K562 treated with DMSO at 1 percent for 12 hours (cell line): ENCODE results near the gene PLEKHA8. TPM values are rescaled to one million over a fixed set of nuclear protein-coding genes. Genes with fewer than 3 reads are reported as not detected.

ENCODE experiments used
- total RNA-seq: library from RNA; unstranded; fragments of 300-600 nt; gene quantifications from 2 replicates; pipeline ENCODE4 v1.2.3, GENCODE V29; 2022; ENCODE audit not compliant: insufficient read depth

The PLEKHA8 gene, protein sequence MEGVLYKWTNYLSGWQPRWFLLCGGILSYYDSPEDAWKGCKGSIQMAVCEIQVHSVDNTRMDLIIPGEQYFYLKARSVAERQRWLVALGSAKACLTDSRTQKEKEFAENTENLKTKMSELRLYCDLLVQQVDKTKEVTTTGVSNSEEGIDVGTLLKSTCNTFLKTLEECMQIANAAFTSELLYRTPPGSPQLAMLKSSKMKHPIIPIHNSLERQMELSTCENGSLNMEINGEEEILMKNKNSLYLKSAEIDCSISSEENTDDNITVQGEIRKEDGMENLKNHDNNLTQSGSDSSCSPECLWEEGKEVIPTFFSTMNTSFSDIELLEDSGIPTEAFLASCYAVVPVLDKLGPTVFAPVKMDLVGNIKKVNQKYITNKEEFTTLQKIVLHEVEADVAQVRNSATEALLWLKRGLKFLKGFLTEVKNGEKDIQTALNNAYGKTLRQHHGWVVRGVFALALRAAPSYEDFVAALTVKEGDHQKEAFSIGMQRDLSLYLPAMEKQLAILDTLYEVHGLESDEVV
- total RNA-seq = 2.9 and 10.4 TPM in 2 replicates

DNA sequence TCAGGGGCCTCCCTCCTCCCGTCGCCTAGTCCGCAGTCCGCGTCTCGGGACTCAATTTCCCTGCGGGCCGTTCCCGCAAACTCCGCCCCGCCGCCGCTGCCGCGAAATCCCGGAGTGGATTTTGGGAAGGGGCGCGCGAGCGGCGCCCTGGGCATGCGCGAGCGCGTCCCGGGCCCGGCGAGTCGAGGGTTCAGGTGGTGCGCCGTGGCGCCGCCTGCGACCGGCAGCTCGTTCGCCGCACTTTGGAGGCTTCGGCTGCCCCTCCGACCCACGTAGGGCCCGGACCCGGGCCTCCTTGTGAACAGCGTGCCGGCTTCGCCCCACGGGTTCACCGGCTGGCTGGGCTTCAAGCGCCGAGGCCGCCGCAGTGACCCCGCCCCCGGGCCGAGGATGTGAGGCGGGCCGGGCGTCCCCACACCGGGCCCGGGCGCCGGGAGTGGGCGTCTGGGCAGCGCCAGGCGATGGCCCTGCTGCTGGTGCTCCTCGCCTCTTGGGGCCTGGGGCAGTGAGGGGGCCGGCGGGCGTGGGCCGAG is at the start of gene PLEKHA8:
Gene PLEKHA8 (plus strand): TSS at position 197 of the 533 bp plus-strand sequence. CDS start 351 bp downstream, outside the sequence.

DNA sequence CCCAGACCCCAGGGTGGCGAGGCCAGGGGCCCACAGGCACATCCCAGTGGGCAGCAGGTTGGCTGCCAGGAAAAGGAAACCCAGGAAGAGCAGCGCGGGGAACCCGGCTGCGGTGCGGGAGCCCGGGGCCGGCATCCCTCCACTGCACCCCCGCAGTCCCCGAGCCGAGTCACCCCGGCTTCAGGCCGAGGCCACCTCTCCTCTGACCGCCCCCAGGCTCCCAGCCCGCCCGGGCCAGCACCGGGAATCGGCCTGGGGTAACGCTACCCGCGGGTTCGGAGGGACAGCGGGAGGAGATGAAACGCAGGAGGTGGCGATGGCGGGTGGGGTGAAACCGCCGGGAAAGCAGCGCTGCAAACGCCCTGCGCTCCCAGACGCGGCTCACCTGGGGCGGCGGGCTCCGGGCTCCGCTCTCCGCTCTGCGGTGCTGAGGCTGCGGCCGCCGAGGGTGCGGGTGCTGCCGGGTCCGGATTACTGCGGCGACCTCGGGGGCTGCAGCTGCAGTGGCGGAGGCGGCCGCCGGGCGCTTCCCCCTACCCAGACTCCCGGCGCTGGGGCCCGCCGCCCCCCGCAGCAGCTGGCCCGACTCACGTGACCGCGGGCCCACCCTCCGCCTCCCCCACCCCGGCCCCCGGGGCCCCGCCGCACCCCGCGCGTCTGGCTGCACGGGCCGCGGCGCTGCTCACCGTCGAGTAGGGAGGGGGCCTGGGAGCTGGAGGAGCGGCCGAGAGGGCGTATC is 38.8 kb upstream of the PLEKHA8 start, which contains the start of gene SCRN1:
Gene SCRN1 (minus strand): TSS at position 545 of the 739 bp plus-strand sequence. CDS start 20,734 bp downstream, outside the sequence.

GRCh38 chr7:30026229-30027064 is 1.8 kb upstream of the PLEKHA8 start, which contains the start of gene FKBP14:
TSS of gene FKBP14 (minus strand) at chr7:30026702. CDS start at chr7:30026508, 194 bp downstream.

GRCh38 chr7:30134611-30135300 is 106.5 kb downstream of the PLEKHA8 start, which contains the start of gene MTURN:
TSS of gene MTURN (plus strand) at chr7:30134986. CDS start at chr7:30135137, 151 bp downstream.

Other genes starting within 250 kb of the PLEKHA8 start
- gene WIPF3, start 221.9 kb upstream of the PLEKHA8 start, total RNA-seq = 0.50 and 1.1 TPM in 2 replicates
- gene SCRN1, start 38.6 kb upstream of the PLEKHA8 start, total RNA-seq = 0.68 TPM in 1 of 2 replicates, not detected in the other
- 2.8 and 11.2 TPM in 2 replicates for gene FKBP14, start 1.7 kb upstream of the PLEKHA8 start, total RNA-seq
- 2.6 and 6.5 TPM in 2 replicates for gene MTURN, start 106.6 kb downstream of the PLEKHA8 start, total RNA-seq